Stimulated activated memory B cell treated with anti-CD40 and anti-IgM and Interleukin-4, amounts not matched to agents 10 μg/mL and 1 μg/mL and 100 μg/mL, for 72 hours (primary cell): Measurements from ENCODE around the gene PHLDB2.

Experiments used
- ATAC-seq: fragments of 150-1000 bp; cut with Tn5 transposase; 2 replicates; pipeline ENCODE4 v1.10.0; 2021
- H3K27ac Mint-ChIP-seq: one replicate; pipeline ENCODE4 v1.8.0; 2022; ENCODE audit warnings: mild to moderate bottlenecking, mixed read lengths
- H3K27me3 Mint-ChIP-seq: one replicate; pipeline ENCODE4 v1.8.0; 2022; ENCODE audit warnings: mixed read lengths
- H3K36me3 Mint-ChIP-seq: one replicate; pipeline ENCODE4 v1.8.0; 2022; ENCODE audit warnings: mixed read lengths
- H3K4me1 Mint-ChIP-seq: one replicate; pipeline ENCODE4 v1.8.0; 2022; ENCODE audit warnings: mixed read lengths
- H3K4me3 Mint-ChIP-seq: one replicate; pipeline ENCODE4 v1.8.0; 2022; ENCODE audit warnings: mild to moderate bottlenecking, moderate library complexity, mixed read lengths
- H3K9me3 Mint-ChIP-seq: one replicate; pipeline ENCODE4 v1.8.0; 2022; ENCODE audit warnings: mixed read lengths

Gene PHLDB2

GRCh38 chr3:111968319-111969054, 109.4 kb downstream of the PHLDB2 start:
- H3K4me3 Mint-ChIP-seq: no peak overlapping the region
- H3K27ac Mint-ChIP-seq: no peak overlapping the region
- H3K4me1 Mint-ChIP-seq: peaks cover 12% of the 10 kb centered on the region
- H3K9me3 Mint-ChIP-seq: no peaks in the 10 kb centered on the region
- no peaks in the 10 kb centered on the region for H3K36me3 Mint-ChIP-seq
- no peaks in the 10 kb centered on the region for H3K27me3 Mint-ChIP-seq
- ATAC-seq: no peak

DNA sequence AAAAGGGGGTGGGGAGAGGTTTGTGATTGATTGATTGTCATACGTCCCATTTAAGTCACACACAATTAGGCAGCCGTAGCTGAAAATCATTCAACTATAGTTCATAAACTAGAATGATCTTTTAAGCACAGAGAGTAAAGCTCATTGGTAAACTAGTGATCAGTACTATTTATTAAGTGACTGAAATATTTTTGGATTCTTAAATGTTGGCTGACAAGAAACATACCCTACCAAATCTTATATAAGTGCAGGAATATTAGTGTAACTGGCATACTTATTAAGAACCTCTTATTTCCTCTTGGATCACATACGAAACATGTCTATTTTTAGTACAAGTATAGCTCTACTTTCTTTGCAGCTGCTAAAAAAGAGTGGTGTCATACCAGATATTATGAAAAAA, 111.3 kb downstream of the PHLDB2 start:
- ATAC-seq: no peak
- H3K27me3 Mint-ChIP-seq: no peaks in the 10 kb centered on the region
- H3K27ac Mint-ChIP-seq: no peak overlapping the region
- H3K9me3 Mint-ChIP-seq: no peaks in the 10 kb centered on the region
- no peaks in the 10 kb centered on the region for H3K36me3 Mint-ChIP-seq
- no peak overlapping the region for H3K4me3 Mint-ChIP-seq
- H3K4me1 Mint-ChIP-seq: peaks cover 12% of the 10 kb centered on the region

GRCh38 chr3:111971533-111972130, 112.6 kb downstream of the PHLDB2 start:
- Mint-ChIP-seq H3K27me3 (no peaks in the 10 kb centered on the region), H3K4me3 (no peak overlapping the region), H3K36me3 (no peaks in the 10 kb centered on the region), H3K4me1 (peaks cover 12% of the 10 kb centered on the region), H3K27ac (no peak overlapping the region), H3K9me3 (no peaks in the 10 kb centered on the region)
- ATAC-seq: no peak

GRCh38 chr3:111972891-111973290, 113.8 kb downstream of the PHLDB2 start:
- Mint-ChIP-seq H3K27ac (no peak overlapping the region), H3K4me1 (peaks cover under 1% of the 10 kb centered on the region)

DNA sequence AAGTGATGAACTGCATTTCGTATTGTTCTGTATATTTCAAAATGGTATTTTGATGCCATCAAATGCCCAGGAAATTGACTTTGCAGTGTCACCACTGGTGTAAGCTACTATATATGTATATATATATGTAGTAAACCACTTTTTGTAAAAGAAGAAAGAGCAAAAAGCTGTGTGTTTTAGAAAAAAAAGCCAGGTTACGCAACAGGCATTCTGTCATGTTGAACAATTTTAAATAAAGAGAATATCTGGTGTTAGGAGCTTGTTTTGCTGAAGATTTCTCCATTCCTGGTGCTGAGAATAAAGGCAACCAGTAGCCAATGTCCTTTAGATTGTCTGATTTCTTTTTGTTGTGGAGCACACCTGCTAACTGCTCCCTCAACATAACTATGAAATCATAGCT, 116.1 kb downstream of the PHLDB2 start:
- Mint-ChIP-seq H3K4me3 (no peak overlapping the region), H3K36me3 (no peaks in the 10 kb centered on the region), H3K27me3 (no peaks in the 10 kb centered on the region), H3K27ac (no peak overlapping the region), H3K9me3 (no peaks in the 10 kb centered on the region), H3K4me1 (peaks cover 6% of the 10 kb centered on the region)
- ATAC-seq: no peak

More at GRCh38 chr3:111972891-111973290, 113.8 kb downstream of the PHLDB2 start:
- H3K9me3 Mint-ChIP-seq: no peaks in the 10 kb centered on the region
- no peaks in the 10 kb centered on the region for H3K36me3 Mint-ChIP-seq
- H3K27me3 Mint-ChIP-seq: no peaks in the 10 kb centered on the region
- H3K4me3 Mint-ChIP-seq: no peak overlapping the region
- ATAC-seq: no peak

GRCh38 chr3:111976254-111976653, 117.2 kb downstream of the PHLDB2 start:
- Mint-ChIP-seq H3K4me3 (no peak overlapping the region), H3K9me3 (no peaks in the 10 kb centered on the region), H3K27me3 (no peaks in the 10 kb centered on the region), H3K27ac (no peak overlapping the region), H3K36me3 (no peaks in the 10 kb centered on the region), H3K4me1 (peaks cover 15% of the 10 kb centered on the region)
- ATAC-seq: no peak

DNA sequence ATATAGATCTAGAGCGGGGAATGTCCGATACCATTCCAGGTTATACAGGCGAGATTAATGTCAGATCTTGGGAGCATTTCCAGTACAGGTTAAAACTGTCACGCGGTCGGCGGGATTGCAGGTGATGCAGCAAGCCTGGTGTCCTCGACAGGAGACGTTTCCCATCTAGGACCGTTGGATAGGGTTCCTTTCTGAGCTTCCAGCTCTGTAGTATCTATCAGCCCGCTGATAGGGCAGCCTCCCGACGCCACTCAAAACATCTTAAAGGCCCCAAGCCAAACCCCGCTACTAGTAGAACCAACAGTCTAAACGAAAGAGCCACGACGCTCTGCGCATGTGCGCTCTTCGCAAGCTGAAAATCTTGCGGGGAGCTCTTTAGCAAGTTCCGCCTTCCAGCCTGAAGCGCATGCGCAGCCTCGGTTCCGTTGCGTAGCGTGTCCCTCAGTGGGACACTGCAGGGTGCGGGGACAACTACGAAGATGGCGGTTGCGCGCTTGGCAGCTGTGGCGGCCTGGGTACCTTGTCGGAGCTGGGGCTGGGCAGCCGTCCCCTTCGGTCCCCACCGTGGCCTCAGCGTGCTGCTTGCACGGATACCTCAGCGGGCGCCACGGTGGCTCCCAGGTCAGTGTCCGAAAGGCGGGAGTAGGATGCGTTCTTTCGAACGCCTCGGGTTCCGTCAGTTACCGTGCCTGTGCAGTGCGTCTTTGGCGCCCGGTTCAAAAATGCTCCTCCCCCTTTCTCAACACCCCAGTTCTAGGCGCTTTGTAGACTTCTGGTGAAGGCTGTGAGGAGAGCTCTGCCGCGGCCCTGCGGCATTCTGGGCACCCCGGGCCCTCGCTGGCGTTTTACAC, 119.7 kb downstream of the PHLDB2 start, which contains the start of gene ABHD10:
TSS of gene ABHD10 (plus strand) at position 444 of the 851 bp plus-strand sequence. CDS start at position 480, 36 bp downstream.
- Mint-ChIP-seq H3K27ac (peak within 1 kb of the TSS; percentile 94), H3K27me3 (no peaks in the 10 kb centered on the region), H3K4me1 (peaks cover 25% of the 10 kb centered on the region), H3K9me3 (no peaks in the 10 kb centered on the region), H3K36me3 (peaks cover under 1% of the 10 kb centered on the region), H3K4me3 (peak within 1 kb of the TSS; percentile 84)
- peak; percentile 97 for ATAC-seq

GRCh38 chr3:111979434-111980038, 120.5 kb downstream of the PHLDB2 start:
- Mint-ChIP-seq H3K4me3 (peak overlapping the region; percentile 84), H3K27me3 (no peaks in the 10 kb centered on the region), H3K4me1 (peaks cover 33% of the 10 kb centered on the region), H3K27ac (peak overlapping the region; percentile 94), H3K36me3 (peaks cover 8% of the 10 kb centered on the region), H3K9me3 (no peaks in the 10 kb centered on the region)
- peak; percentile 78 for ATAC-seq

DNA sequence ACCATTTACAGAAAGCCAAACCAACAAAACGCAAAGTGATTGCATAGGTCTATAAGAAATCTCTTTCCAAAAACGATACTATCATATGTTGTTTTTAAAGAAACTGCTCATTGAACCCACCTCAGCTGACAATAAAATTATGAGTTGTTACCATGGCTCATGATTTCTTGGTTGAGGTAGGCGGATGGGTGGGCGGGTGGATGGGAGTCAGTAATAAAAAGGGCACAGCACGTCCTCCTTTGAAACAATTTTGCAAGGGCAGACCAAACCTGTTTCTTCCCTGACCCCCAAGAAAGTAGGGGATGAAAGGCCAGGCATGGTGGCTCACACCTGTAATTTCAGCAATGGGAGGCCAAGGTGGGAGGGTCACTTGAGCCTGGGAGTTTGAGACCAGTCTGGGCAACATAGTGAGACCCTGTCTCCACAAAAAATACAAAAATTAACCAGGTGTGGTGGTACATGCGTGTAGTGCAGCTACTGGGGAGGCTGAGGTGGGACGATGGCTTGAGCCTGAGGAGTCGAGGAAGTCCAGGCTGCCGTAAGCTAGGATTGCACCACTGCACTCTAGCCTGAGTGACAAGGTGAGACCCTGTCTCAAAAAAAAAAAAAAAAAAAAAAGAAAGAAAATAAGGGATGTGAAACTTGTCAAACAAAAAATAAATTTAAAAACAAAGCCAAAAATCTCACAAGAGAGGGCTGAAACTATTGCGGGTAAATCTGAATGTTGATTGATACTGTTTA, 121.8 kb downstream of the PHLDB2 start:
- H3K4me1 Mint-ChIP-seq: peaks cover 45% of the 10 kb centered on the region
- no peaks in the 10 kb centered on the region for H3K27me3 Mint-ChIP-seq
- no peak for ATAC-seq
- H3K4me3 Mint-ChIP-seq: peak overlapping the region; percentile 43
- H3K27ac Mint-ChIP-seq: no peak overlapping the region
- no peaks in the 10 kb centered on the region for H3K9me3 Mint-ChIP-seq
- H3K36me3 Mint-ChIP-seq: peaks cover 14% of the 10 kb centered on the region

- no peak overlapping the region for H3K27ac Mint-ChIP-seq
- H3K4me1 Mint-ChIP-seq: peaks cover 45% of the 10 kb centered on the region
- no peaks in the 10 kb centered on the region for H3K9me3 Mint-ChIP-seq
- H3K4me3 Mint-ChIP-seq: peak overlapping the region; percentile 43
- peaks cover 14% of the 10 kb centered on the region for H3K36me3 Mint-ChIP-seq
- H3K27me3 Mint-ChIP-seq: no peaks in the 10 kb centered on the region
- no peak for ATAC-seq
Measured at GRCh38 chr3:111981457-111981763, 122.3 kb downstream of the PHLDB2 start.

DNA sequence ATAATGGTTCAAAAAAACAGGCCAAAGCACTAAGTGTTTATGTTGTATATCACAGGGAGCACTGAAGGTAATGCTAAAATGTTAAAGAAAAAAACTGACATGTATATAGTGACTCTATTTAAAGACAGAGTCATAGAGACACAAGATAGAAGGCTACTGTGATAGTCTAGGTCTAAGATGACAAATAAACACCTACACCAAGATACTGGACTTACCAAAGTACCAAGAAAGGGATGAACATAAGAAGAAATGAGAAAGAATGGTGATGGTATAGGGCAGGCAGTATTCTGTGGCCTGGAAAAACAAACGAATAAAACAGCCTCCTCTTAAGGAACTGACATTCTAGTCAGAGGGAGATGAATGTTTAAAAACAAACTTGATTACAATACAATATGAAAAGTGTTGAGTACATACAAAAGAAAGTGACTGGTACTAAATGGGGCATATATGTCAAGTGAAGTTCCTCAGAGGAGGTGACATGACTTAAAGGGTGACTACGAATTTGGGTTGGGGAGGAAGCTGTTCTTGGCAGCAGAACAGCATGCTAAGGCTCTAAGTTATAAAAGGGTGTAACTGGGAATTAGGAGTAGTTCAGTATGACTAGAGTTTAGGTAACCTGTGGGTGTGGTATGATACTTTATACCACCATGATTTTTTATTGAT, 125.7 kb downstream of the PHLDB2 start:
- Mint-ChIP-seq H3K36me3 (peaks cover 31% of the 10 kb centered on the region), H3K4me1 (peaks cover 40% of the 10 kb centered on the region), H3K27me3 (no peaks in the 10 kb centered on the region), H3K27ac (peak overlapping the region; percentile 6), H3K4me3 (no peak overlapping the region), H3K9me3 (no peaks in the 10 kb centered on the region)
- ATAC-seq: no peak

DNA sequence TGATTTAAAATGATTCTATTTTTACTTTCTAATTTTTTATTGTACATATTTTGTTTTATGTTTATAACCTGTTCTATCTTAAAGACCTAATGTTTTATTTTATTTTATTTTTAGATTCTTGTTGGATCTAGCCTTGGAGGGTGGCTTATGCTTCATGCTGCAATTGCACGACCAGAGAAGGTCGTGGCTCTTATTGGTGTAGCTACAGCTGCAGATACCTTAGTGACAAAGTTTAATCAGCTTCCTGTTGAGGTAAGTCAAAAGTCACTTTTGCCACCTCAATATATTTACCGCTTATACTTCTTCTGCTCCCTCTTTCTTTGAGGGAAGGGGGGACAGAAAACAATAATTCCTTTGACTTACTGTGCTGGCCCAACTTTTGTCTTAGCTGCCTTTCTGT, 127.7 kb downstream of the PHLDB2 start:
- Mint-ChIP-seq H3K36me3 (peaks cover 37% of the 10 kb centered on the region), H3K4me1 (peaks cover 25% of the 10 kb centered on the region), H3K27me3 (no peaks in the 10 kb centered on the region), H3K9me3 (no peaks in the 10 kb centered on the region), H3K4me3 (no peak overlapping the region), H3K27ac (no peak overlapping the region)
- no peak for ATAC-seq

DNA sequence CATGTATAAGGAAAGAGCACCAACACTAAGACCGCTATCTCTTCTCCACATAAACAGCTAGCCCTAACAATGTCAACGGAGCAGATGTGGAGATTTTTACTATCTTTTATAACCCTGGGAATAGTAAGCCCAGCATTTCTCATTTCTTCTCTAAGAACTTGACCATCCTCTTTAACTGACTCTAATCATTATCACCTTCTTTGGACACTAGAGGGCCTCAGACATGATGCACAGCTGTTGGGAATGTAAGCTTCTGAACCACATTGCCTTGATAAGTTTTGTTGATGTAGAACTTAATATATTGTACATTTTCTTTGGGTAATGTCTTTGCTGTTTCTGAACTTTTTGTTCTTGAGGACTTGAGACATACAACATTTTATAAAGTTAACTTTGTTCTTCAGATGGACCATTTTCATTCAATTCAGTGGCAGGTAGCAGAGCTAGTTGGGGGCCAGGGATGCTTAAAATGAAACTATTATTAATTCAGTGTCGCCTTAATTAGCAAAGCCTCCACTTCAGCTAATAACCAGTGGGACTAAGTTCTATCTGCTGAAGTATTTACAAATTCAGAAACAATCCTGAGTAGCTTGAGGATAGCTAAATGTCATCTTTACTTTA, 130.1 kb downstream of the PHLDB2 start:
- no peaks in the 10 kb centered on the region for H3K27me3 Mint-ChIP-seq

GRCh38 chr3:111993038-111993437, 134.0 kb downstream of the PHLDB2 start:
- Mint-ChIP-seq H3K4me3 (no peak overlapping the region), H3K36me3 (peaks cover 25% of the 10 kb centered on the region), H3K4me1 (no peaks in the 10 kb centered on the region), H3K27me3 (no peaks in the 10 kb centered on the region), H3K27ac (no peak overlapping the region), H3K9me3 (no peaks in the 10 kb centered on the region)
- ATAC-seq: no peak

More for the DNA sequence above, 130.1 kb downstream of the PHLDB2 start:
- Mint-ChIP-seq H3K4me3 (no peak overlapping the region), H3K36me3 (peaks cover 47% of the 10 kb centered on the region), H3K4me1 (peaks cover 16% of the 10 kb centered on the region), H3K27ac (no peak overlapping the region), H3K9me3 (no peaks in the 10 kb centered on the region)
- ATAC-seq: peak; percentile 74
